H1 (cell line): ENCODE data around the gene RREB1. TPM values are rescaled to one million over a fixed set of nuclear protein-coding genes. Genes with fewer than 3 reads are reported as not detected.

Source experiments
- EZH2 ChIP-seq: fragments of 200-600 bp; sonication (generic); IDR thresholded peaks from 2 replicates; pipeline ENCODE4 v1.7.1; 2012; ENCODE audit warnings: low read depth, mild to moderate bottlenecking, moderate library complexity, low read length, inconsistent platforms; ENCODE audit not compliant: severe bottlenecking
- KDM5A ChIP-seq: fragments of 200-600 bp; IDR thresholded peaks from 2 replicates; pipeline ENCODE4 v1.7.1; 2012; ENCODE audit warnings: mild to moderate bottlenecking, low read length, inconsistent platforms, mixed read lengths
- SIRT6 ChIP-seq: IDR thresholded peaks from one replicate; pipeline ENCODE4 v1.7.1; 2012; ENCODE audit warnings: low read length, inconsistent platforms
- YY1 ChIP-seq: IDR thresholded peaks from 2 replicates; pipeline ENCODE4 v1.6.1; 2011; ENCODE audit warnings: low read depth, mild to moderate bottlenecking, low read length
- polyA plus RNA-seq, 7 experiments: library from polyadenylated mRNA; depleted of rRNA in 3 of 7; stranded (reverse) in 5 of 7; unstranded in 2 of 7; fragments of >200 nt in 5 of 7; fragments of 200-250 nt in 2 of 7; gene quantifications; 1 replicate in 5 of 7; 2 replicates in 1 of 7; 4 replicates in 1 of 7; pipeline versions ENCODE4 v1.2.1 to v1.2.3, GENCODE V29; 2011 to 2013; ENCODE audit warnings: missing spikeins in 2 of 7, mixed read lengths in 2 of 7
- total RNA-seq: library from RNA; stranded (reverse); fragmentation: NEBNext Ultra II Directional; extraction: Animal tissue kit (Norgen Biotek cat#: 25700); gene quantifications from 2 replicates; pipeline ENCODE4 v1.2.1, GENCODE V29; 2021

RREB1 gene
- total and polyA plus RNA-seq, 2 of the 8 experiments (the other 6 are each of a cell fraction or from before 2014, with no cell fraction given), result 3.9 to 34.7 TPM

DNA sequence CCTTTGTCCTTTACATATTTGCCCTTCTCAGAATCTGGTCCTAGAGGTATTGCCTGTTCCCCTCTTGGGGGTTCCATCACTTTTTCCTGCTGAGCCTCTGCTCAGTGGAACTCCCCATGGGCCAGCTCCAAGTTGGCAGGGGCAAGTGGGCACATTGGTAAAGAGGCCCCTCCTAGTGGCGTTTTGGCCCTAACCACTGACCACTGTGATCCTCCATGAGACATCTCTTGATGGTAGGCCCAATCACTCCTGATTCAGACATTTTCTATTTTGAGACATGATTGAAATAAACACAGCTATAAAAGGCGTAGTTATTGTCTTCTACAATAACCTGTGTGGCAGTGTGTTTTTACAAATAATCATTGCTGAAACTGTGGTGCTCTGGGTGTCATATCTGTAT is 83.0 kb downstream of the RREB1 start (continued):
- TF ChIP-seq KDM5A (no peak), YY1 (no peak), SIRT6 (no peak), EZH2 (no peak)
